ES-I3 (cell line): ENCODE measurements around the gene LRMDA.

Experiments
- H3K36me3 ChIP-seq: 2 replicates; pipeline ENCODE4 v1.6.1; 2013; ENCODE audit warnings: mild to moderate bottlenecking, low read length, control low read depth, moderate library complexity; ENCODE audit not compliant: insufficient read depth
- H3K4me1 ChIP-seq: 2 replicates; pipeline ENCODE4 v1.6.1; 2013; ENCODE audit warnings: mild to moderate bottlenecking, control low read depth, low read length; ENCODE audit not compliant: insufficient read depth
- H3K9ac ChIP-seq: 2 replicates; pipeline ENCODE4 v1.6.1; 2013; ENCODE audit warnings: low read depth, mild to moderate bottlenecking, low read length, moderate library complexity
- H3K9me3 ChIP-seq: 2 replicates; pipeline ENCODE4 v1.6.1; 2013; ENCODE audit warnings: mild to moderate bottlenecking, low read length, moderate library complexity; ENCODE audit not compliant: control insufficient read depth, insufficient read depth

The LRMDA gene

GRCh38 chr10:75398692-75399460 is 32.5 kb upstream of the LRMDA start:
- H3K4me1 ChIP-seq: no peaks in the 10 kb centered on the region
- H3K9me3 ChIP-seq: no peaks in the 10 kb centered on the region
- H3K9ac ChIP-seq: peak overlapping the region; percentile 46; the same call in 1 of the 2 replicates
- no peaks in the 10 kb centered on the region for H3K36me3 ChIP-seq

GRCh38 chr10:75399461-75400162 is 31.8 kb upstream of the LRMDA start:
- H3K9me3 ChIP-seq: no peaks in the 10 kb centered on the region
- H3K36me3 ChIP-seq: no peaks in the 10 kb centered on the region
- peak overlapping the region; percentile 95; the same call in 1 of the 2 replicates for H3K9ac ChIP-seq
- no peaks in the 10 kb centered on the region for H3K4me1 ChIP-seq

- Histone ChIP-seq H3K36me3 (no peaks in the 10 kb centered on the region), H3K9me3 (no peaks in the 10 kb centered on the region), H3K9ac (peak overlapping the region; percentile 95; the same call in 1 of the 2 replicates), H3K4me1 (no peaks in the 10 kb centered on the region)
These were observed 31.2 kb upstream of the LRMDA start for GRCh38 chr10:75400163-75400770.

GRCh38 chr10:75400771-75401568 is 30.5 kb upstream of the LRMDA start:
- Histone ChIP-seq H3K36me3 (no peaks in the 10 kb centered on the region), H3K4me1 (no peaks in the 10 kb centered on the region; the same call in 1 of the 2 replicates), H3K9me3 (no peaks in the 10 kb centered on the region)

GRCh38 chr10:75401569-75402485 is 29.6 kb upstream of the LRMDA start, which contains the start of gene ZNF503:
TSS of gene ZNF503 (minus strand) at chr10:75401764. CDS start at chr10:75401419, 345 bp downstream.
- Histone ChIP-seq H3K9ac (peak within 1 kb of the TSS; percentile 95; the same call in 1 of the 2 replicates), H3K9me3 (no peaks in the 10 kb centered on the region), H3K4me1 (no peaks in the 10 kb centered on the region; the same call in none of the 2 replicates), H3K36me3 (no peaks in the 10 kb centered on the region)

More at GRCh38 chr10:75400771-75401568, 30.5 kb upstream of the LRMDA start:
- peak overlapping the region; percentile 95; the same call in 1 of the 2 replicates for H3K9ac ChIP-seq

- no peaks in the 10 kb centered on the region for H3K9me3 ChIP-seq
- H3K36me3 ChIP-seq: no peaks in the 10 kb centered on the region
- peak overlapping the region; percentile 95; the same call in 1 of the 2 replicates for H3K9ac ChIP-seq
- H3K4me1 ChIP-seq: no peaks in the 10 kb centered on the region; the same call in none of the 2 replicates
These were observed 28.8 kb upstream of the LRMDA start for GRCh38 chr10:75402486-75403143.

- H3K36me3 ChIP-seq: no peaks in the 10 kb centered on the region
- H3K9me3 ChIP-seq: no peaks in the 10 kb centered on the region
- no peaks in the 10 kb centered on the region; the same call in none of the 2 replicates for H3K4me1 ChIP-seq
- H3K9ac ChIP-seq: peak overlapping the region; percentile 95; the same call in 1 of the 2 replicates
These were observed 28.1 kb upstream of the LRMDA start for GRCh38 chr10:75403144-75403938.

GRCh38 chr10:75403939-75404814 is 27.2 kb upstream of the LRMDA start:
- Histone ChIP-seq H3K4me1 (no peaks in the 10 kb centered on the region; the same call in none of the 2 replicates), H3K36me3 (no peaks in the 10 kb centered on the region), H3K9me3 (no peaks in the 10 kb centered on the region), H3K9ac (peak overlapping the region; percentile 95; the same call in 1 of the 2 replicates)

- Histone ChIP-seq H3K9me3 (no peaks in the 10 kb centered on the region), H3K4me1 (no peaks in the 10 kb centered on the region; the same call in none of the 2 replicates), H3K9ac (peak overlapping the region; percentile 95; the same call in 1 of the 2 replicates), H3K36me3 (no peaks in the 10 kb centered on the region)
These were observed 26.4 kb upstream of the LRMDA start for GRCh38 chr10:75404815-75405597.

GRCh38 chr10:75405598-75406461 is 25.6 kb upstream of the LRMDA start:
- peak overlapping the region; percentile 95; the same call in 1 of the 2 replicates for H3K9ac ChIP-seq
- H3K9me3 ChIP-seq: no peaks in the 10 kb centered on the region
- peaks cover 6% of the 10 kb centered on the region for H3K4me1 ChIP-seq
- H3K36me3 ChIP-seq: no peaks in the 10 kb centered on the region
